HCT116 (cell line): ENCODE measurements around the gene C1QTNF3.

Experiments
- CBX3 ChIP-seq: IDR thresholded peaks from 2 replicates; pipeline ENCODE4 v1.6.1; 2012; ENCODE audit warnings: low read depth
- EGR1 ChIP-seq: IDR thresholded peaks from 2 replicates; pipeline ENCODE4 v1.6.1; 2012; ENCODE audit warnings: low read depth
- EZH2phosphoT487 ChIP-seq: fragments of 200-600 bp; IDR thresholded peaks from 2 replicates; pipeline ENCODE4 v1.6.1; 2018; ENCODE audit warnings: antibody characterized with exemption, borderline replicate concordance
- JUND ChIP-seq: IDR thresholded peaks from 2 replicates; pipeline ENCODE4 v1.6.1; 2012
- SRF ChIP-seq: IDR thresholded peaks from 2 replicates; pipeline ENCODE4 v1.6.1; 2012; ENCODE audit warnings: low read depth
- TF ChIP-seq, protein P1 (sequence below), 3 experiments: fragments of 200-600 bp in 1 of 3; sonication (generic) in 1 of 3; IDR thresholded peaks in 2 of 3; conservative IDR thresholded peaks in 1 of 3; 2 replicates each; pipeline ENCODE4 v1.5.1; 2012 to 2017; ENCODE audit warnings: low read depth in 2 of 3, low read length in 2 of 3, antibody characterized with exemption in 1 of 3, borderline replicate concordance in 1 of 3, control low read depth in 1 of 3, mild to moderate bottlenecking in 1 of 3, mixed read lengths in 1 of 3, mixed run types in 1 of 3, moderate library complexity in 1 of 3; ENCODE audit not compliant: insufficient read depth in 1 of 3
- TF ChIP-seq, protein P2 (sequence below): IDR thresholded peaks from 2 replicates; pipeline ENCODE4 v1.6.1; 2012

DNA sequence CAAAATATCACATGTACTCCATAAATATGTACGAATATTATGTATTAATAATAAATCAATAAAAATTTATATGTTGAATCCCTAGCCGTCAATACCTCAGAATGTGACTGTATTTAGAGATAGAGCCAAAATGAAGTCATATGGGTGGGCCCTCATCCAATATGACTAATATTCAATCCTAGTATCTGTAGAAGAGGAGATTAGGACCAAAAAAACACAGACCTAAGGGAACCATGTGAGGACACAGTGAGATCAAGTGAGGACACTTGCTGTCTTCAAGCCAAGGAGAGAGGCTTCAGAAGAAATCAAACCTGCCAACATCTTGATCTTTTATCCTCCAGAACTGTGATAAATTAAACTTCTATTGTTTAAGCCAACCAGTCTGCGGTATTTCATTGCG, 31.5 kb downstream of the C1QTNF3 start:
- TF ChIP-seq, protein P1, sequence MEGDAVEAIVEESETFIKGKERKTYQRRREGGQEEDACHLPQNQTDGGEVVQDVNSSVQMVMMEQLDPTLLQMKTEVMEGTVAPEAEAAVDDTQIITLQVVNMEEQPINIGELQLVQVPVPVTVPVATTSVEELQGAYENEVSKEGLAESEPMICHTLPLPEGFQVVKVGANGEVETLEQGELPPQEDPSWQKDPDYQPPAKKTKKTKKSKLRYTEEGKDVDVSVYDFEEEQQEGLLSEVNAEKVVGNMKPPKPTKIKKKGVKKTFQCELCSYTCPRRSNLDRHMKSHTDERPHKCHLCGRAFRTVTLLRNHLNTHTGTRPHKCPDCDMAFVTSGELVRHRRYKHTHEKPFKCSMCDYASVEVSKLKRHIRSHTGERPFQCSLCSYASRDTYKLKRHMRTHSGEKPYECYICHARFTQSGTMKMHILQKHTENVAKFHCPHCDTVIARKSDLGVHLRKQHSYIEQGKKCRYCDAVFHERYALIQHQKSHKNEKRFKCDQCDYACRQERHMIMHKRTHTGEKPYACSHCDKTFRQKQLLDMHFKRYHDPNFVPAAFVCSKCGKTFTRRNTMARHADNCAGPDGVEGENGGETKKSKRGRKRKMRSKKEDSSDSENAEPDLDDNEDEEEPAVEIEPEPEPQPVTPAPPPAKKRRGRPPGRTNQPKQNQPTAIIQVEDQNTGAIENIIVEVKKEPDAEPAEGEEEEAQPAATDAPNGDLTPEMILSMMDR (IDR thresholded peaks at IDR 0.05 in 2 of 3, conservative IDR thresholded peaks at IDR 0.05 in 1 of 3; ENCODE audit: borderline replicate concordance in 1 of 3, insufficient read depth in 1 of 3, low read depth in 2 of 3, low read length in 2 of 3) = no peak
- TF ChIP-seq SRF (no peak), EGR1 (no peak), CBX3 (no peak), EZH2phosphoT487 (no peak), JUND (no peak)
- TF ChIP-seq, protein P2, sequence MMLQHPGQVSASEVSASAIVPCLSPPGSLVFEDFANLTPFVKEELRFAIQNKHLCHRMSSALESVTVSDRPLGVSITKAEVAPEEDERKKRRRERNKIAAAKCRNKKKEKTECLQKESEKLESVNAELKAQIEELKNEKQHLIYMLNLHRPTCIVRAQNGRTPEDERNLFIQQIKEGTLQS = no peak
